MCF 10A (cell line): Measurements from ENCODE around the gene EIPR1. TPM values are rescaled to one million over a fixed set of nuclear protein-coding genes. Genes with fewer than 3 reads are reported as not detected.

Experiments
- BruUV-seq: library from RNA; stranded (reverse); fragments of 400-500 nt; replicated peaks from 2 replicates; lab custom pipeline; 2021; lab: Mats Ljungman, UMichigan
- CTCF ChIA-PET: fragments of 300-600 bp; sonication (Branson Sonifier 250); formaldehyde crosslinking; extraction: SDS; loops from one replicate; lab custom pipeline; 2021; ENCODE audit warnings: antibody characterized with exemption, inconsistent platforms; lab: Yijun Ruan, JAX
- POLR2A ChIA-PET: fragments of 300-600, 350-650 bp; sonication (Branson Sonifier 250); formaldehyde crosslinking; extraction: SDS; loops from one replicate; lab custom pipeline; 2020; ENCODE audit warnings: antibody characterized with exemption, inconsistent platforms; lab: Yijun Ruan, JAX
- DNase-seq: peaks from one replicate; pipeline ENCODE4 v3.0.0-alpha.2; 2018; ENCODE audit not compliant: unreplicated experiment
- H3K27ac Mint-ChIP-seq: one replicate; pipeline ENCODE4 v1.8.0; 2022; ENCODE audit warnings: mild to moderate bottlenecking, low read depth, mixed read lengths; ENCODE audit not compliant: unreplicated experiment
- H3K27me3 Mint-ChIP-seq: one replicate; pipeline ENCODE4 v1.8.0; 2022; ENCODE audit warnings: mixed read lengths; ENCODE audit not compliant: insufficient read depth, unreplicated experiment
- H3K36me3 Mint-ChIP-seq: one replicate; pipeline ENCODE4 v1.8.0; 2022; ENCODE audit warnings: mild to moderate bottlenecking, moderate library complexity, mixed read lengths; ENCODE audit not compliant: insufficient read depth, unreplicated experiment
- H3K4me1 Mint-ChIP-seq: one replicate; pipeline ENCODE4 v1.8.0; 2022; ENCODE audit warnings: mixed read lengths; ENCODE audit not compliant: insufficient read depth, unreplicated experiment
- H3K4me3 Mint-ChIP-seq: one replicate; pipeline ENCODE4 v1.8.0; 2022; ENCODE audit warnings: mild to moderate bottlenecking, moderate library complexity, mixed read lengths; ENCODE audit not compliant: unreplicated experiment
- H3K9me3 Mint-ChIP-seq: one replicate; pipeline ENCODE4 v1.8.0; 2022; ENCODE audit warnings: mixed read lengths; ENCODE audit not compliant: unreplicated experiment
- CTCF ChIP-seq: fragments of 200-600 bp; IDR thresholded peaks from one replicate; pipeline ENCODE4 v1.8.0; 2022; ENCODE audit warnings: antibody characterized with exemption, mild to moderate bottlenecking; ENCODE audit not compliant: unreplicated experiment
- intact Hi-C: fragments of 100-400 bp; cut with micrococcal nuclease; formaldehyde crosslinking; loops from 2 replicates; pipeline ENCODE4 v1.14.1; 2022
- total RNA-seq: library from RNA; stranded (reverse); gene quantifications from 2 replicates; pipeline ENCODE4 v1.2.3, GENCODE V29; 2022

The EIPR1 gene
- total RNA-seq, 1 experiment from 2014 or later: 49.0 TPM

GRCh38 chr2:3300224-3300995 is 77.2 kb downstream of the EIPR1 start:
- CTCF ChIA-PET: interaction anchor here (0.7 kb wide), 2 partner anchors 456 to 1736 kb away, joined by 3 to 5 read pairs; no protein-coding TSS in a partner anchor
- no peak for DNase-seq

GRCh38 chr2:3299703-3300102 is 77.9 kb downstream of the EIPR1 start:
- H3K27me3 Mint-ChIP-seq: no peaks in the 10 kb centered on the region
- H3K4me3 Mint-ChIP-seq: no peak overlapping the region
- CTCF ChIA-PET: interaction anchor here (0.7 to 1.1 kb wide), 3 partner anchors 298 to 1735 kb away, joined by 3 to 5 read pairs (median 5); no protein-coding TSS in a partner anchor

More at GRCh38 chr2:3300224-3300995, 77.2 kb downstream of the EIPR1 start:
- no peak for TF ChIP-seq CTCF
- peaks cover 4% of the 10 kb centered on the region for H3K36me3 Mint-ChIP-seq
- intact Hi-C loops: loop anchor here (5.0 to 10.0 kb wide), 2 partner anchors 223 to 1446 kb away; no protein-coding TSS in a partner anchor
- POLR2A ChIA-PET: no interaction called here
- no peak overlapping the region for H3K4me3 Mint-ChIP-seq
- no TSS peak for BruUV-seq
- no peaks in the 10 kb centered on the region for H3K27me3 Mint-ChIP-seq
- H3K4me1 Mint-ChIP-seq: no peaks in the 10 kb centered on the region
- no peak overlapping the region for H3K27ac Mint-ChIP-seq
- H3K9me3 Mint-ChIP-seq: no peaks in the 10 kb centered on the region

GRCh38 chr2:3299130-3299529 is 78.5 kb downstream of the EIPR1 start:
- no TSS peak for BruUV-seq
- POLR2A ChIA-PET: no interaction called here
- Mint-ChIP-seq H3K4me3 (no peak overlapping the region), H3K27ac (no peak overlapping the region), H3K9me3 (no peaks in the 10 kb centered on the region), H3K4me1 (no peaks in the 10 kb centered on the region), H3K36me3 (peaks cover 4% of the 10 kb centered on the region), H3K27me3 (no peaks in the 10 kb centered on the region)
- no peak for TF ChIP-seq CTCF
- CTCF ChIA-PET: interaction anchor here (1.1 kb wide), 1 partner anchor 297 kb away, joined by 5 read pairs; no protein-coding TSS in a partner anchor
- intact Hi-C loops: no loop called here
- DNase-seq: no peak

More at GRCh38 chr2:3299703-3300102, 77.9 kb downstream of the EIPR1 start:
- peaks cover 4% of the 10 kb centered on the region for H3K36me3 Mint-ChIP-seq
- H3K27ac Mint-ChIP-seq: no peak overlapping the region
- POLR2A ChIA-PET: no interaction called here
- BruUV-seq: no TSS peak
- DNase-seq: no peak
- intact Hi-C loops: loop anchor here (5.0 to 10.0 kb wide), 2 partner anchors 222 to 1445 kb away; no protein-coding TSS in a partner anchor
- H3K9me3 Mint-ChIP-seq: no peaks in the 10 kb centered on the region
- no peak for TF ChIP-seq CTCF
- H3K4me1 Mint-ChIP-seq: no peaks in the 10 kb centered on the region

GRCh38 chr2:3298191-3298590 is 79.4 kb downstream of the EIPR1 start:
- Mint-ChIP-seq H3K36me3 (peaks cover 4% of the 10 kb centered on the region), H3K4me3 (no peak overlapping the region), H3K9me3 (no peaks in the 10 kb centered on the region), H3K27me3 (no peaks in the 10 kb centered on the region), H3K4me1 (no peaks in the 10 kb centered on the region), H3K27ac (no peak overlapping the region)
- no TSS peak for BruUV-seq
- no peak for DNase-seq
- ChIA-PET POLR2A (no interaction called here), CTCF (no interaction called here)
- no peak for TF ChIP-seq CTCF
- intact Hi-C loops: no loop called here
